IPS-18c (cell line): Measurements from ENCODE around the gene PIP5K1A.

Experiments
- H3K4me3 ChIP-seq: 2 replicates; pipeline ENCODE4 v1.7.0; 2013; ENCODE audit warnings: low read depth, mild to moderate bottlenecking, low read length, moderate library complexity; ENCODE audit not compliant: insufficient read depth
- H3K9me3 ChIP-seq: one replicate; pipeline ENCODE4 v1.6.1; 2013; ENCODE audit warnings: mild to moderate bottlenecking, low read length, moderate library complexity; ENCODE audit not compliant: control insufficient read depth, insufficient read depth

Gene PIP5K1A

DNA sequence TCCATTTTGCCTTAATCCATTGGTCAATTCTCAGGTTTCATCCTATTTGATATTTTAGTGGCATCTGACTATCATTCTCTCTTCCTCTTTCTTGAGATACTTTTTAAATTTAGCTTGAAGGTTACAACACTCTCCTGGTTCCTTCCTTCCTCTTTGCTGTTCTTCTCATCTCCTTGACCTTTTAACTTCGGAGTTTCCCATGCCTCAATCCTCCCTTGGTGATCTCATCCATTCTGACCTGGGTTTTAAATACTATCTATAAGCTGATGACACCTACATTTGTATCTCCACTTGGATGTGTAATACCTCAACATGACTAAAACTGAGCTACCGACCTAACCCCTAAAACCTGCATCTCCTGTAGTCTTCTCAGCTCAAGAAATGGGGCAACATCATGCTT is 78.9 kb downstream of the PIP5K1A start:
- no peaks in the 10 kb centered on the region for H3K9me3 ChIP-seq
- no peak overlapping the region for H3K4me3 ChIP-seq

DNA sequence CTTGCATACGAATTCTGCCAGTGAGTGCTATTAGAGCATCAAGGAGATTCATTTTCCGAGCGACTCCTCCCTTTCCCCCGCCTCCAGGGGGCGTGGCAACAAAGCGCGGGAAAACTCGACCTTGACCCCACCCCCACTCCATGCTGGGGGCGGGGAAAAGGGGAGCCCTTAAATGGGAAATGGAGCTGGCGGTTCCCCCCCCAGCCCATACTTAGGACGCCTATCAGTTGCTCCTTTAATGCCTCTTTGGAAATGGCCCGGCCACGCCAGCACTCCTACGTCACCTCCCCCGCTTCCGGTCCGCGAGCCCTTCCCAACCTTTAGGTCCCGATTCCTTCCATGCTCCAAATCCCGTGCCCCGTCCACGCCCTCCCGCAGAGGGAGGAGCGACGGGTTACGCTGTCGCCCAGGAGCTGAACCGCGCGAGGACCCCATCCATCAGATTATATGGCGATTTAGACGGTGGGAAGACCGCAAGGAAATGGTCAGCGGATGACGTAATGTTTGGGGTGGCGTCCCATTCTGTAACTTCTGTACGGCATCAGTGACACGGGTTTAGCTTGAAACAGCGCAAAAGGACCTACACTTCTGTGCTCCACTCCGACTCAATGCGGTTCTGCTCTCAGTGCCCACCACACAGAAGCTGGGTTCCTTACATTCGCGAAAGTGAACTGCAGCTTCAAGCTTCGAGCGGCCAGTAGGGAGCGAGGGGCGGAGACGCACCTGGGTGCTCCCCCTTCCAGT is 83.0 kb downstream of the PIP5K1A start:
- Histone ChIP-seq H3K4me3 (peak overlapping the region; percentile 88), H3K9me3 (no peaks in the 10 kb centered on the region)

DNA sequence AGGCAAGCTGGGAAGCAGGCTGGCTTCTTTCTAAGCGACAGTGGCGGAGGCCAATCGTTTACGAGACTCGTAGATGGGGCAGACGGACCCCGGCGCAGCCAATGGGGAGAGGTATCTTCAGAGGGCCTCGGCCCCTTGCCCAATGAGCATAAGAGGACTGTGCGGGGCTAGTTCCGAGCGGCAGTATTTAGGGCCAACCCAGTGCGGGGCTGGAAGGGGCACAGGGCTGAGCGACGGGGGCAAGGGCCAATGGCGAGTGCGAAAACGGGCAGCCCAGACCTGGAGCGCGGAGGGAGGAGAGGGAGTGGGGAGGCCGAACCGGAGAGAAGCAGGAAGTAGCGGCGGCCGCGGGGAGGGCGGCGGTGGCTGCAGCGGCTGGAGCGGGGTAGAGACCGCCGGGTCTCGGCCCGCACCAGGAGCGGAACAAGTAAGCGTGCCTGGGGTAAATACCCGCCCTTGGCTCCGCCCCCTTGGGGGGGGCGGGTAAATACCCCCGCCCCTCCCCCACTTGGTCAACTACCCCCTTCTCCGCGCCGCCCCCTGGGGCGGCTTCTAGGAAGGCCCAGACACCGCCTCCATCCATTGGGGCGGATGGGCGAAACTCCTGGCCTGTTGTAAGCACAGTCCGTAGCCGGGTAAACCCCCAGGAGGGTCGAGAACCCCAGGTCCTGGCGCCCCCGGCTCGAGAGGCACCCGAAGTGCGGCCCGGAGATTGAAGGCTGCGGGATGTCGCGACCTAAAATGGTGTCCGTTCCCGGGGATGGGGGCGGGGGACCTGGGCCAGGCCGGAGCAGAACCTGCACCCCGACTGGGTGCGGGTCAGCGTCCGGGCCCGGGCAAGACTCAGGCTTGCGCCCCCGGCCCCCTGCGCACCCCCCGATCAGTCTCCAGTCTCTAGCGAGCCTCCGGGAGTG is 83.9 kb downstream of the PIP5K1A start, which contains the start of gene ZNF687:
Gene ZNF687 (plus strand): TSS at position 331 of the 914 bp plus-strand sequence. CDS start 3,993 bp downstream, outside the sequence.
- Histone ChIP-seq H3K9me3 (no peaks in the 10 kb centered on the region), H3K4me3 (peak within 1 kb of the TSS; percentile 88)

DNA sequence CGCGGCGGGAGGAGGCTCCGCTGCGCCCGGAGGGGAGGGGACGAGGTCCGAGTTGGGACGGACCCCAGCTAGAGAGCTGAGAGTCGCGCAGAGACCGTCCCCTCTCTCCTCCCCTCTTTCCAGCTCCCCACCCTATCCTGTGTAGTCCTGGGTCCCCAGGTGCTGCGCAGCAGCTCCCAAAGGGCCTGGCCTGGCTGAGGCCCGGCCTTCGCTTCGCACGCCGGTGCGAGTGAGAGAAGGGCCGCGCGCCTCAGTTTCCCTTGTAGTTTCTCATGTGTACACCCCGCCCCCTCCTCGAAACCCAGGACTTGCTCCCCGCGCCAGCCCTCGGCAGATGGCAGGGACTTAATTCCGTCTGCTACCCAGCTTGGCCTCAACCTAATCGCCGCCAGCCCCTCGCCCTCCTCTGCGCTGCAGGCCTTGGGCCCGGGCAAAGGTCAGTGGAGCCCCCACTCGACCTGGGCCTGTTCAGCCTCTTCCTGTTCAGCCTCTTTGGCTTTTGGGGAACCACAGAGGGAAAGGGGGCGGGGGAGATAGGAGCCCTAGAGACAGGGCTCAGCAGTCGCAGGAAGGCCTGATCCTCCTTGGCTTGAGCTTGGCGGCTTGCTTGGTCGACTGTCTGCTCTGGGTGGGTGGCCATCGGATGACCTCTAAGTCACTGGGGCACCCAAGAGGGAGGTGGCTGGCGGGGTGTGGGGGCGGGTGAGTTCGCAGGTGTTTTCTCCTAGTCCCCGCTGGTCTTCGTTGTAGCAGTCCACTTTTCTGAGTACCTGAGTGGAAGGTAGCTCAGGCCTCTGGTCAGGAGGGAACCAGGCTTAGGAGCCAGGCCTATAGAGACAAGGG is 84.8 kb downstream of the PIP5K1A start:
- peak overlapping the region; percentile 88 for H3K4me3 ChIP-seq
- H3K9me3 ChIP-seq: no peaks in the 10 kb centered on the region

DNA sequence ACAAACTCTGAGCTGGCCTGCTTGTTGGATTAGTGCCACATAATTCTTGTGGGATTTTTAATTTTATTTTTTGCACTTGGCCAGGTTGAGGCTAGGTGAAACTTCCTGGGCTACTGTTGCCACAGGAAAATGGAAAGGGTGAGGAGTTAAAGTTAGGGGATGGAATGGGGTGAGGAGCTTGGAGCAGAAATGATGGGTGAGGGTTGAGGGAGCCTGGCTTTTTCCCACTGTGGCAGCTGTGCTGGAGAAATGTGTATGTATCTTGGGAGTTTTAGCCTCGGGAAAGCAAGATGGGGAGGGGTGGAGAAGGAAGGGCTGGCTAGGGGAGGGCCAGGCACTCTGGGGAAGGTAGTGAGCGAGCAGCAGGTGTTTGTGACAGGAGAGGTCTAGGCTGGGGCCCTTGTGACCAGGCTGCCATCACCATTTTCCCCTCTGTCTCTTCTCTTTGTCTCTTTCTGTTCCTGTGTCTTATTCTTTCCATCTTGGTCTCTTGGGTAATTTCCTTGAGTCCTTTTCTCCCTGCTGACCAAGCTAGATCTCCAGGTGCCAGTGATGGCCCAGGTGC is 85.7 kb downstream of the PIP5K1A start:
- H3K4me3 ChIP-seq: no peak overlapping the region
- H3K9me3 ChIP-seq: no peaks in the 10 kb centered on the region

DNA sequence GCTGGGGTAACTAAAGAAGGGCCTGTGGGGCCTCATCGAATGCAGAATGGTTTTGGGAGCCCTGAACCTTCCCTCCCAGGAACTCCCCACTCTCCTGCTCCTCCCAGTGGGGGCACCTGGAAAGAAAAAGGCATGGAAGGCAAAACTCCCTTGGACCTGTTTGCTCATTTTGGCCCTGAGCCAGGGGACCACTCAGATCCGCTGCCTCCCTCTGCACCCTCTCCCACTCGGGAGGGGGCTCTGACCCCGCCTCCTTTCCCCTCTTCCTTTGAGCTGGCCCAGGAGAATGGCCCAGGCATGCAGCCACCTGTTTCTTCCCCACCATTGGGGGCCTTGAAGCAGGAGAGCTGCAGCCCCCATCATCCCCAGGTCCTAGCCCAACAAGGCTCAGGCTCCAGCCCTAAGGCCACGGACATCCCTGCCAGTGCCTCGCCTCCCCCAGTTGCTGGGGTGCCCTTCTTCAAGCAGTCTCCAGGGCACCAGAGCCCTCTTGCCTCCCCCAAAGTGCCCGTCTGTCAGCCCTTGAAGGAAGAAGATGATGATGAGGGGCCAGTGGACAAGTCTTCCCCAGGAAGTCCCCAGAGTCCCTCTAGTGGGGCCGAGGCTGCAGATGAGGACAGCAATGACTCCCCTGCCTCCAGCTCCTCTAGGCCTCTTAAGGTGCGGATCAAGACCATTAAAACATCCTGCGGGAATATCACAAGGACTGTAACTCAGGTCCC is 88.4 kb downstream of the PIP5K1A start:
- Histone ChIP-seq H3K9me3 (peaks cover 2% of the 10 kb centered on the region), H3K4me3 (no peak overlapping the region; the same call in 1 of the 2 replicates)

DNA sequence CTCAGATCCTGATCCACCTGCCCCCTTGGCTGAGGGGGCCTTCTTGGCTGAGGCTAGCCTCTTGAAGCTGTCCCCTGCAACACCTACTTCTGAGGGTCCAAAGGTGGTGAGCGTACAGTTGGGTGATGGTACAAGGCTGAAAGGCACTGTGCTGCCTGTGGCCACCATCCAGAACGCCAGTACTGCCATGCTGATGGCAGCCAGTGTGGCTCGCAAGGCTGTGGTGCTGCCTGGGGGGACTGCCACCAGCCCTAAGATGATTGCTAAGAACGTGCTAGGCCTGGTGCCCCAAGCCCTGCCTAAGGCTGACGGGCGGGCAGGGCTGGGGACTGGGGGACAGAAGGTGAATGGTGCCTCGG is 89.0 kb downstream of the PIP5K1A start:
- peaks cover 2% of the 10 kb centered on the region for H3K9me3 ChIP-seq
- no peak overlapping the region; the same call in 1 of the 2 replicates for H3K4me3 ChIP-seq

DNA sequence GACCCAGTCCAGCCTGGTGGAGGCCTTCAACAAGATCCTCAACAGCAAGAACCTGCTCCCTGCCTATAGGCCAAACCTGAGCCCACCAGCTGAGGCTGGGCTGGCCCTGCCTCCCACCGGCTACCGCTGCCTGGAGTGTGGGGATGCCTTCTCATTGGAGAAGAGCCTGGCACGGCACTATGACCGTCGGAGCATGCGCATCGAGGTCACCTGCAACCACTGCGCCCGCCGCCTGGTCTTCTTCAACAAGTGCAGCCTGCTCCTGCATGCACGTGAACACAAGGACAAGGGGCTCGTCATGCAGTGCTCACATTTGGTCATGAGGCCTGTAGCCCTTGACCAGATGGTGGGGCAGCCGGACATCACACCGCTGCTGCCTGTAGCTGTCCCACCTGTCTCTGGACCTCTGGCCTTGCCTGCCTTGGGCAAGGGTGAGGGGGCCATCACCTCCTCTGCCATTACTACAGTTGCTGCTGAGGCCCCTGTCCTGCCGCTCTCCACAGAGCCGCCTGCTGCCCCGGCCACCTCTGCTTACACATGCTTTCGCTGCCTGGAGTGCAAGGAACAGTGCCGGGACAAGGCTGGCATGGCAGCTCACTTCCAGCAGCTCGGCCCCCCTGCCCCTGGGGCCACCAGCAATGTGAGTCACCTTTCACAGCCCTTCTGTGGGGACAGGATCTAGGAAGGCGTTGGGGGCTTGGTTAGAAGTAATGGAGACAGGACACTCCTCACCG is 89.6 kb downstream of the PIP5K1A start:
- H3K4me3 ChIP-seq: no peak overlapping the region
- H3K9me3 ChIP-seq: peaks cover 2% of the 10 kb centered on the region

DNA sequence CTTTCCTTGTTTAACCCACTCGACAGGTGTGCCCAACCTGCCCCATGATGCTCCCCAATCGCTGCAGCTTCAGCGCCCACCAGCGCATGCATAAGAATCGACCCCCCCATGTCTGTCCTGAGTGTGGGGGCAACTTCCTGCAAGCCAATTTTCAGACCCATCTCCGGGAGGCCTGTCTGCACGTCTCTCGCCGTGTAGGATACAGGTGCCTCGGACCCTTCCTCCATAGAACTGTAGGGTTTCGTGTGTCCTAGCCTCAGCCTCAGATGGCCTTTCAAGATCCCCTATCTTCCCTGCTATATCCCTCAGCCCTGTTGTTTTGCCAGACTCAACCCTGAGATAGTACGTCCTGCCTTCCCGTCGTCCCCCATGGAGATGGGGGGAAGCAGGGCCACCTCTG is 90.2 kb downstream of the PIP5K1A start:
- Histone ChIP-seq H3K9me3 (peaks cover 2% of the 10 kb centered on the region), H3K4me3 (no peak overlapping the region)

DNA sequence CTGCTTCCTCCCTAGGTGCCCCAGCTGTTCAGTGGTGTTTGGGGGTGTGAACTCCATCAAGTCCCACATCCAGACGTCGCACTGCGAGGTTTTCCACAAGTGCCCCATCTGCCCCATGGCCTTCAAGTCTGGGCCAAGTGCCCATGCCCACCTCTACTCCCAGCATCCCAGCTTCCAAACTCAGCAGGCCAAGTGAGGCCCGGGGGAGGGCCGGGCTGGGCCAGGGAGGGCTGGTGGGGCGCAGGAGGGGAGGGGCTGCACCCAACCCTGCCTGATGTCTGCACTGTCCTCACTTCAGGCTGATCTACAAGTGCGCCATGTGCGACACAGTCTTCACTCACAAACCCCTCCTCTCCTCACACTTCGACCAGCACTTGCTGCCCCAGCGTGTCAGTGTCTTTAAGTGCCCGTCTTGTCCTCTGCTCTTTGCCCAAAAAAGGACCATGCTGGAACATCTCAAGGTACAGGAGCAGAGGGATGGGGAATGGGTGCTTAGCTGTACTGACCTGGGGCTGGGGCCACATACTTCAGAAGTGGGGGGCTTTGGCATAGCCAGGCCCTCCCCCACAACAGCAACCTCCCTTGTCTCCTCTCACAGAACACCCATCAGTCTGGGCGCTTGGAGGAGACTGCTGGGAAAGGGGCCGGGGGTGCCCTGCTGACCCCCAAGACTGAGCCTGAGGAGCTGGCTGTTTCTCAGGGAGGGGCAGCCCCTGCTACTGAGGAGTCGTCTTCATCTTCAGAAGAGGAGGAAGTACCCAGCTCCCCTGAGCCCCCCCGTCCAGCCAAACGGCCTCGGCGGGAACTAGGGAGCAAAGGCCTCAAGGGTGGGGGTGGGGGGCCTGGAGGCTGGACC is 91.0 kb downstream of the PIP5K1A start:
- Histone ChIP-seq H3K4me3 (no peak overlapping the region), H3K9me3 (peaks cover 2% of the 10 kb centered on the region)

DNA sequence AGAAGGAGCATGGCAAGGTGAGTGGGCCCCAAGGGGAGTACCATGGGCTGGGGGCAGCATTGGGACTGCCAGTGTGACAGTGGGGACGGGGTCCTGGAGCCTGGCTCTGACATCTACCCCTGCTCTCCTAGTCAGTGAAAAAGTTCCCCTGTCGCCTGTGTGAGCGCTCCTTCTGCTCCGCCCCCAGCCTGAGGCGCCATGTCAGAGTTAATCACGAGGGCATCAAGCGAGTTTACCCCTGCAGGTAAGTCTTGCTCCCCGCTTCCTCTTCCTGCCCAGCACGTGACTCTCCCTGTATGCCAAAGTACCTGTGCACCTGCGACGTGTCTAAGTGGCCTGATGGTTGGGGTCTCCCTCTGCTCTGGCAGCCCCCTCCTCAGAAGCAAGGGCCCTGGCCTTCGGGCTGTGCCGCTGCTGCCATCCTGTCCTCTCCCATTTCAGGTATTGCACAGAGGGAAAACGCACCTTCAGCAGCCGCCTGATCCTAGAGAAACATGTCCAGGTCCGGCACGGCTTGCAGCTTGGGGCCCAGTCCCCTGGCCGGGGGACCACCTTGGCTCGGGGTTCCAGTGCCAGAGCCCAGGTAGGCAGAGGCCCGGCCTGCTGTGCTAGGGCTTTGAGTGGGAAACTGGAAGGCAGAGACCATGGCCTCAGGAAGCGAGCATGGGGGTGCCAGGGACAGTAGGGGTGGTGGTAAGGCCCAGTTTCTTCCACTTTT is 91.8 kb downstream of the PIP5K1A start:
- peaks cover 2% of the 10 kb centered on the region for H3K9me3 ChIP-seq

DNA sequence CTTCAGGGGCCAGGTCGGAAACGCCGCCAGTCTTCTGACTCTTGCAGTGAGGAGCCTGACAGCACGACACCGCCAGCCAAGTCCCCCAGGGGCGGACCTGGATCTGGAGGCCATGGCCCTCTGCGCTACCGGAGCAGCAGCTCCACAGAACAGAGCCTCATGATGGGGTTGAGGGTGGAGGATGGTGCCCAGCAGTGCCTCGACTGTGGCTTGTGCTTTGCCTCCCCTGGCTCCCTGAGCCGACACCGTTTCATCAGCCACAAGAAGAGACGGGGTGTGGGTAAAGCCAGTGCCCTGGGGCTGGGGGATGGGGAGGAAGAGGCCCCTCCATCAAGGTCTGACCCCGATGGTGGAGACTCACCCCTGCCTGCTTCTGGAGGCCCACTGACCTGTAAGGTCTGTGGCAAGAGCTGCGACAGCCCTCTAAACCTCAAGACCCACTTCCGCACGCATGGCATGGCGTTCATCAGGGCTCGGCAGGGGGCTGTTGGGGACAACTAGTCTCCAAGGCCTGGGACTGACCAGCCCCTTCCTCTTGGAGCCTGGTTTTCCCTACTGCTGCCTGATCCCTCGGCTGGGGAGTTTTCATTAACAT is 92.5 kb downstream of the PIP5K1A start:
- Histone ChIP-seq H3K9me3 (peaks cover 2% of the 10 kb centered on the region), H3K4me3 (no peak overlapping the region)

More for the DNA sequence above, 91.8 kb downstream of the PIP5K1A start:
- H3K4me3 ChIP-seq: no peak overlapping the region

DNA sequence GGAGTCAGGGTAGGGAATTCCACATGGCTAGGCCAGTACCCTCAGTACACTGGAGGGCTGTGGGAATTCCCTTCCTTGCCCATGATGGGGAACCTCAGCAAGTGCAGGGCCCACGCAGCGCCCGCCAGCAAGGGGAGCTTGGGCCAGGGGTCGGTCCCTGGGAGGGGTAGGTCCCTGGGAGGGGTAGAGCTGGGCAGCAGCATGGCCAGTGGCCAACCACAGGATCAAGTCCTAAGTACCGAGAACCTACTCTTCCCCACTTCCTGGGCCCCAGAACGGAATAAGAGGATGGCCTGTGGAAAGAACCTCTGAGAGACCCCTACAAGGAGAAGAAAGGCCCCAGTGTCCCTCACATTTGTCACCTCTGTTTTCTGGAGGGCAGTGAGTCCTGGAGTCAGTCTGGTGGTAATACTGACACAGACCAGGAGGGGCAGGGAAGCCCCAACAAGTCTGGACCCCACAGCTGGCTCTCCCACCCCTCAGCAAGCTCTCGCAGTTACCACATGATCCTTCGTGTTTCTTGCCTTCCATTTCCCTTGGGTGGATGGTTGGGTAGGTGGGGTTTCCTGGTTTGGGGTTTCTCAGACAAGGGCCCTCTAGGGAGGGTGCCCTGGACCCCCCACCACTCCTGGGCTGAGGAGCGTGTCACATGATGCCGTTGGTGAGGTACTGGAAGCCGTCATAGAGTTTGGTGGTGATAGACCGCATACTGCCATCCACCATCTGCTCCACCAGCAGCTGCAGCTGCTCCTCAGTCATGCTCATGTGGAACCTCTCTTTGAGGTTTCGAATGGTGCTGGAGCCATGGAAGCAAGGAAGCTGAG is 94.1 kb downstream of the PIP5K1A start:
- H3K4me3 ChIP-seq: no peak overlapping the region
- H3K9me3 ChIP-seq: peaks cover 2% of the 10 kb centered on the region
